GM19023 (cell line): ENCODE measurements around the gene SYNE1.
"Not testable (repeated sequence)": the region's sequence is repeated elsewhere in the genome, so short reads cannot be mapped to it uniquely, and the experiment has no call there.

ENCODE experiments used
- ATAC-seq: cut with Tn5 transposase; IDR thresholded peaks from one replicate; pipeline ENCODE4 v1.9.1; 2021; ENCODE audit warnings: mild to moderate bottlenecking, moderate library complexity; ENCODE audit not compliant: unreplicated experiment

Gene SYNE1

DNA sequence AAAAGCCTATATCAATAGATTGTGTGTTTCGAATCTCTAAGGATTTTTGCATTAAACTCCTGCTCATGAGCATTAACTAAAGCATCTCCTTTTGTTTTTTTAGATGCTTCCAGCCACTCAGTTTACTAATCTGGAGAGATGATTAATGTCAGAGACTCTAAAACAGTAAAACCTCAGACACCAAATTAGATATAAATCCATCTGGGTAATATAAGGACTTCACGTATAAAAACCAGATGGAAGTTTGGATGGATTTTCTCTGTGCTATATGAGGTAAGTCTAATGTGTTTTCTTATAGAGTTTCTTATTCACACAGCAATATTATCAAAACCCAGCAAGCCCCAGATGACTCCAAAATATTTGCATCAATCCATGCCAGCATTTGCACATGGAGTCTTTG lies 137.2 kb downstream of the SYNE1 start:
- ATAC-seq: no peak

DNA sequence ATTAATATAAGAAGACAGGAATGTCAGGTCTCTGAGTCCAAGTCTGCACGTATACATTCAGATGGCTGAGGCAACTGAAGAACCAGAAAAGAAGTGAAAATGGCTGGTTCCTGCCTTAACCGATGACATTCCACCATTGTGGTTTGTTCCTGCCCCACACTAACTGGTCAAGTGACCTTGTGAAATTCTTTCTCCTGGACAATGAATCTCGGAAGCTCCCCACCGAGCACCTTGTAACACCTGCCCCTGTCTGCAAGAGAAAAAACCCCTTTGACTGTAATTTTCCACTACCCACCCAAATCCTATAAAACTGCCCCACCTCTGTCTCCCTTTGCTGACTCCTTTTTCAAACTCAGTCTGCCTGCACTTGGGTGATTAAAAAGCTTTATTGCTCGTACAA lies 140.4 kb downstream of the SYNE1 start:
- no peak for ATAC-seq

DNA sequence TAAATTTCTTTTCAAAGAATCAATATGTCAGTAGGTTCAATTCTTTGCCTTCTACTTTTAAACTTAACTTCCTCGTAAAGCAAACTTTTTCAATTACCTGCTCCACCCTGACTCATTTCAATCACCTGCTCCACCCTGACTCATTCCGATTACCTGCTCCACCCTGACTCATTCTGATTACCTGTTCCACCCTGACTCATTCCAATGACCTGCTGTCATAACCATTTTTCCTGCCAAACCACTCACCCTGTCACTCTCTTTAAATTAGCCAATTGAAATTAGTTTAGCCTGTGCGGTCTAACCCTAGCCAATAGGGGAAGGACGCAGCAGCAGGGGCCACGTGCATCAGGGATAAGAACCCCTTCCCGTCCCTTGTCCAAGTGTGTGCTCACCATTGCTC lies 141.7 kb downstream of the SYNE1 start:
- ATAC-seq: not testable (repeated sequence)

DNA sequence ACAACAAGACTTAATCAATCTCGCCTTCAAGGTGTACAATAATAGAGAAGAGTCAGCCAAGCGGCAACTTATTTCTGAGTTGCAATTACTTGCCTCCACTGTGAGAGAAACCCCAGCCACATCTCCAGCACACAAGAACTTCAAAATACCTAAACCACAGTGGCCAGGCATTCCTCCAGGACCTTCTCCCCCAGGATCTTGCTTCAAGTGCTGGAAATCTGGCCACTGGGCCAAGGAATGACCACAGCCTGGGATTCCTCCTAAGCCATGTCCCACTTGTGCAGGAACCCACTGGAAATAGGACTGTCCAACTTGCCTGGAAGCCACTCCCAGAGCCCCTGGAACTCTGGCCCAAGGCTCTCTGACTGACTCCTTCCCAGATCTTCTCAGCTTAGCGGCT lies 144.9 kb downstream of the SYNE1 start:
- ATAC-seq: not testable (repeated sequence)

DNA sequence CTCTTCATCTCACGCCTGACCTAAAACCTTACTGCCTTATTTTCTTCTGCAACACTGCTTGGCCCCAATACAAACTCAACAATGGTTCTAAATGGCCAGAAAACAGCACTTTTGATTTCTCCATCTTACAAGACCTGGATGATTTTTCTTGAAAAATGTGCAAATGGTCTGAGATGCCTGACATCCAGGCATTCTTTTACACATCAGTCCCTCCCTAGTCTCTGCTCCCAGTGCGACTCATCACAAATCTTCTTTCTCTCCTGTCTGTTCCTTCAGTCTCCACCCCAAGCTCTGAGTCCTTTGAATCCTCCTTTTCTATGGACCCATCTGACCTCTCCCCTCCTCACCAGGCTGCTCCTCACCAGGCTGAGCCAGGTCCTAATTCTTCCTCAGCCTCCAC lies 145.7 kb downstream of the SYNE1 start:
- ATAC-seq: not testable (repeated sequence)

DNA sequence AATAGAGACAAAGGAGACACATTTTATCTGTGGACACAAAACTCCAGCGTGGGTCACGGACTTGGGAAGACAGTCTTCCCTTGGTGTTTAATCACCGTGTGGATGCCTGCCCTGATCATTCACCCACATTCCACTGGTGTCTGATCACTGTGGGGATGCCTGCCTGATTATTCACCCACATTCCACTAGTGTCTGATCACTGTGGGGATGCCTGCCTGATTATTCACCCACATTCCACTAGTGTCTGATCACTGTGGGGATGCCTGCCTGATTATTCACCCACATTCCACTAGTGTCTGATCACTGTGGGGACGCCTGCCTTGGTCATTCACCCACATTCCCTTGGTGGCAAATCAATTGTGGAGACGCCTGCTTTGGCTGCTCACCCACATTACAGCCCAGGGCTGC lies 146.2 kb downstream of the SYNE1 start:
- not testable (repeated sequence) for ATAC-seq

DNA sequence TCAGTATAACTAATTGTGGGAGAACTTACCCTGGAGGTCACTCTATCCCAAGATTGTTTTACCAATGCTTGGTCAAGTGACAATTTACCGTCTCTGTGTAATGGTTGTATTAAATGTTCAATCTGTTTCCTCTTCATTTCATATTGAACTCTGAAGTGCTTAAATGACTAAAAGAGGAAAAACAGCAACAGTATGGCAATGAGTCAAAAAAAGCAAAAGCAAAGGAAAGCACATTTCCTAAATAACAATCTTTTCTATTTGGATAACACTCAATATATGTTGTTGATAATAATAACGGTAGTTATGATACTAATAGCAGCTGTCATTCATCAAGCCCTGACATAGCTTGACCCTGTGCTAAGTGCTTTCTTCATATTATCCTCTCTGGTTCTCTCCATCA lies 152.4 kb downstream of the SYNE1 start:
- no peak for ATAC-seq

DNA sequence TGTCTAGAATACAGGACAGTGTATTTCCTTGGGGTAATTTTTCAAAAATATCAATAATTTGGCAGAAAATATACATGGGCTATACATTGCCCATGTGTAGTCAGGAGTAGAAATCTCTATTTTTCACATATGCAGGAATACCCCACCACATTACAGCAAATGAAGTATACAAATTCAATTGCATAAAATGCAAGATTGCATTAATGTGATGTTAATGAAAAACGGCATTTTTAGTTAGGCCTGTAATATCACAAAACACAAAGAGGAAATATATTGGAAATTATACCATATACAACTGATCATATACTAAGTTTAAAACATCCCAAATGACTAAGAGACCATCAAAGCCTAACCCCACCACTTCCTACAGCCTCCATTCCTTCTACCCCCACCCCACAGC lies 154.9 kb downstream of the SYNE1 start:
- ATAC-seq: no peak

DNA sequence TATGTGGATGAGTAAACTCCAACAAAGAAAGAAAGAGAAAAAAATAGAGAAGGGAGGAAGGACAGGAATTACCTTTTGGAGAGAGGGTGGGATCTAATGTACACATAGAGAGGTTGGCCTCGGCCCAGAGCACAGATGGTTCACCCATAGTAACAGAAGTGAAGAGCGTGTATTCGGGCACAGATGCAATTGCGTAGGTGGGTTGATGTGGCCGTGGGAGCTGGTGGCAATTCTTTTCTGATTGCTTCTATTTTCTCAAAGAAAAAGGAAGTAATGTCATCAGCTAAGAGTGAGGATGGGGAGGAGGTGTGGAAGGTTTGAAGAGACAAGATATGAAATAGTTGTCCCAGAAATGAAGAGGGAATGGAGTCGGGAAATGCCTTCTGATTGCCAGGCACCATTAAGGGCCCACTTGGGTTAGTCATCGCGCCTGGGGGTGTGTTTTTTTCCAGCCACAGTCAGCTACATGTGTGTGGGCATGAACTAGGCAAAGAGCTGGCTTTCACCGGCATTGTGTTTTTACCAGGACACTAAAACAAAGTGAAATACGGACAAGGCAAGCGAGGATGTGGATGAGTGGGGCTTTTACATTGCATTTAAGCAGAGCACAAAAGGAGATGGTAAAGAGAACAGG lies 158.7 kb downstream of the SYNE1 start:
- ATAC-seq: no peak

DNA sequence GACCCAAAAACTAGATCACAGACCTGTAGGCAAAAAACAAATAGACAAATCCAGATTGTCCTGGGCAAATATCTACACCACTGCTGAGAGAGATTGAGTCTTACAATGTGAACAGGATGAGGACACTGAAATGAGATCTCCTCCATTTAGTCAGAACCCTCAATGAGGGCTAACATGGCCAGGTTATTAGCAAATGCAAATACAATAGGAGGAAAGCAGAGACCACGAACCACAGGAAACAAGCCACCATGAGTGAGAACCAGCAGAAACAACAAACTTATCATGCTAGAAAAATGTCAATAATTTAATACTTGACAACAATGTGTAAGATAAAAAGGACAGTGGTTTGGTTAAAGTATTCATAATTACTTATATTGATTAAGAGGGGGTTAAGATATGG lies 162.8 kb downstream of the SYNE1 start:
- no peak for ATAC-seq

DNA sequence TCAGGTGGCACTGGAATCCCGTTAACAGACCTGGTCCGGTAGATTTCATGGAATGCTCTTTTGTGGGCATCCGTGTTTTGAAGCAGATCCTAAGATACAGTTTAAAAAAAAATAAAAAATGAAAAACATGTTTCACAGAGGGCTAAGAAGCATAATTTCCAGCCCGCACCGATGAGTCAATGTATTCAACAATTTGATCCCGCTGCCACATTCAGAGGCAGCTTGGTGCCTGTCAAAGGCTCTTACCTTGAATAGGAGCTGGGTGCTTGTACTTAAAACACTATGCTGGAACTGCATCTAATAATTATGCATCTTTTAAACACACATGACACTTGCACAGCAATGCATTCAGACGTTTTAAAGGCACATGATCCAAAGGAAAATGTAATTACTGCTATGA lies 164.8 kb downstream of the SYNE1 start:
- ATAC-seq: no peak

DNA sequence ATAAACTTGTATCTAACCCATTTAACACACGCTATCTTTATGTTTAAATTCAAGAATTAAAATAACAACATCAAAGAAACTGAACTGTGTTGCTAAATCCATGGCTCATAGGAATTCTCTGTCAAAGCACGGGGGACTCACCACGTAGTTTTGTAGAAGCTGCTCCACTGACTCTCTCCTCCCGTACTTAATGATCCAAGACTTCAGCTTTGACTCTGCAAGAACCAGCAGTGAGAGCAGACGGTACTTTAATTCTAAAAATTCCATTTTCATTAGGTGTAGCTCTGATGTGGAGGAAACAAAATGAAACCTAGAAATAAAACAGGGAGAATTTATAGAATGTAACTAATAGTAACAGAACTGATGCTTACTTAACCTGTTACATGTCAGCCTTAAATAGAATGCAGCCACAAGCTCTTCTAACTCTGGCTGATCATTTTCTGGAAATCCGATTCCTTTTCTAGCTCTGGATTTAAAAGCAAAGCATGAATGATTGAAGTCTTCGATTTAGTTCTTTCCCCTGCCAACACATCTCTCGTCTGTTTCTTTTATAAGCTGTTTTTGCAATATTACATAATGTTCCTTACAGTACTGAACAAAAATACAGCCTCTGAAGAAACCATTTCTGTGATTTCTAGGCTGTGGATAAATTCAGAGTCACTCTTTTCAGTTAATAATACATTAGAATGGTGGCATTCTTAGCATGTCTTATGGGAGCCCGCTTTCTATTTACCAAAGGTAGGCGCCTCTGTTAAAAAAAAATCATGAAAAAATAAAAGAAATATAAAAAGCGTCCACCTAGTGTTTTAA lies 165.5 kb downstream of the SYNE1 start:
- ATAC-seq: no peak

DNA sequence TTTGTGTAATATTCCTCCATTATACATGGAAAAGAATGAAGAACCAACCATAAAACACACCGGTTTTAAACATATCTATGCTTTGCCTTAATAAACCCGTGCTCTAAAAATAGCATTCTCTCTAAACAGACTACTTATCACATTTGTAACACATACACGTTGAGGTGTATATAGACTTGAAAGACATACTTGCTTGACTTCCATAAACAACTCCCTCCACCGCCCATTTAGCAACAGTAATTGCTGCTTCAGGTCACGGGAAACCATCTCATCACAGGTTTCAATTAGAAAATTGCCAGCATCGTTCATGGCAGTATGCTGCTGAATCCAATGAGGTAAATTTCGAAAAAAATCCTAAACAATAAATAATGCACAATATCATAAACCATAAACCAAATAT lies 174.0 kb downstream of the SYNE1 start:
- ATAC-seq: no peak

DNA sequence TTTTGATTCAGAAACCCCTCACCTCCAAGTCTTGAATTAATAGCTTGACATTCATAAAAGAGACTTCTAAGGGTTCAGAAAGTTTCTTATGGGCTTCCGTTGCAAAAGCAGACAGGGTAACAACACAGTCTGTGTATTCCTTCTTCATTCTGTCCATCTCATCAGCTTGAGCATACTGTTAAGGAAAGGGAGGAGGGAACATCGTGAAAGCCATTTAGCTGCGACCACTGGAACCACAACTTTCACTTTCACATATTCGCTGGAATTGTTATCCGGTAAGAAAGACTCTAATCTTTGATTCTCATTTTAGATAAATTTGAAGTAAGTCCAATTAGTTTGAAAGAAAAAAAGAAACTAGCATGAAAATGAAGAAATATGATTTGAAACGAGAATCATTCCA lies 174.4 kb downstream of the SYNE1 start:
- no peak for ATAC-seq

DNA sequence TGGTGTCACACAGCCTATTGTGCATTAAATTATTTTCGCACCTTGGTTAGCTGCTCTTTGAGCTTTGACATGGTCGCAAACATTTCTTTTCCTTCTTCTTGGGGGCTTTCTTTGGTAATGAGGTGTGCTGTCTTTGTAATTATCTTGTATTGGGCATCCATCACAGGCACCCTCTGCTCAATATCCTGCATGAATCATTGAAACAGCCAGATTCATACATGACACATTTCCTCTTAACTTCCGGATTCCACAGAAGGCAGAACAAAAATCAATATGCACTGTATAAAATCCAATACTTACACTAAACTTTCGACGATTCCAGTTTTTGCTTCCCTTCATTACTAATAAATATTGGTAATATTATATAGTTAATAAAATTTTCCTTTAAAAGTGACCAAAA lies 175.6 kb downstream of the SYNE1 start:
- ATAC-seq: no peak

DNA sequence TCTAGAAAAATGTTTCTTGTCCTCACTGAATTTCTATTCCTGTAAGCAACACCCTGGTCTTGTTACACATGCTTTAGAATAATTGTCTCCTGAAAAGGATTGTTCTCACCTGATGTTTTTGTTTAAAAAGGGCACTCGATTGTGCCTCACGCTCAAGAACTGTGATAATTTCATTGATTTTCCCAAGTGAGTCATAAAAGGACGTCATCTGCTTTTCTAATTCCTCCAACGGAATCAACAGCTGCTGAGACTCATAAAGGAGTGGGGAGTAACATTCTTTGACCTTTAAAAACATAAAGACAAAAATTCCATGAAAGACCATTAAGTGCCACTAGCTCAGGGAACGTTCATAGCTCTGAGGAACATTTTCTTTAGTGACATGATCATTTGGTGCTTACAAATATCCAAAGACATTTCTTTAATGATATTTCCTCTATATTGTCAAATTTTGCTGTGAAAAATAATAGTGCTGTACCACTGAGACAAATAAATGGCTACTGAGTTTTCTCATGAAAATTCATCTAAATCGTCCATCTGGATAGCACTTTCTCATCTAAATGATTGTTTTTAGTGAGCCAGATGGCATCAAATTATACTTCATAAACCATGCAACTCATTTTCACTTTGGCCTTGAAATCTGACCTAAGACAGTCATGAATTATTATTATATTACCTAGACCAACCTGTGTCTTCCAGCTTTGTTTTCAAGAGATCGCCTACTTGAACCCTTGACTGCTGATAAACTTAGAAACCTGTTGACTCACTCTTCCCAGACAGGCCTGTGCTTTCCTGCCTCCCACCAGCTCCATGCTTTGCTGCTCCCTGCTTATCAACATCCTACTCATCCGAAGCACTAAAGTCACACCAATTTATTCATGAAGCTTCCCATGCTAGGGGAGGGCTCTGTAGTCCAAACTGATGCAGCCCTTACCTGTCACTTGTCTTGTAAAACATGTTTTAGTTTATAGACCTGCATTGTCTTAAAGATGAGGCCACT lies 178.2 kb downstream of the SYNE1 start:
- ATAC-seq: no peak

DNA sequence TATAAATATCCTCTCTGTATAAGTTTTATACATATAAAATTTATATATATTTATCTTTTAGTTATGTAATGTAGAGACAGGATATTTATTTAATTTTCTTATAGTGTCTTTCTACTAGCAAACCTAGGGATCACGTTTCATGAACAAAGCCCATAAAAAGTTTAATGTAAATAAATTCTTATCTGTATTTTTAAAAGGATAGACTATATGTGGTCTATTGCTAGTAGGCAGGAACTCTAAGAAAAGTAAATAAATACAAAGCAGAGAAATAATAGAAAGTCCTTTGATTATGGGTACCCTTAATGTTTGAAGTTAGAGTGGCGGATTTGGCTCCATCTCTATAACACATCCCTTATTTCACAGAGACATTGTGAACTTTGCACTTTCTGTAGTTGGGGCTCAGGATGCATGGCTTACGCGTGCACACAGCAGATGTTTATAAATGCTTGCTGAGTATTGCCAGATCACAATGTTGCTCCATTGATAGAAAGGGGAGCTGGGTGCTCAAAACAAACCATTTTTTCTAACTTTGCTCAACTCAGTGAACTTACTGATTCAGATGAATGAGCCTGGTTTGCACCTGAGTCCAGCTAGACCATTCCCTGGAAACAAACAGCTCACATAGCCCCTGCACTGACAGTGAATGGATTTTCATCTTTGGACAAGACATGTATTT lies 179.1 kb downstream of the SYNE1 start:
- no peak for ATAC-seq

DNA sequence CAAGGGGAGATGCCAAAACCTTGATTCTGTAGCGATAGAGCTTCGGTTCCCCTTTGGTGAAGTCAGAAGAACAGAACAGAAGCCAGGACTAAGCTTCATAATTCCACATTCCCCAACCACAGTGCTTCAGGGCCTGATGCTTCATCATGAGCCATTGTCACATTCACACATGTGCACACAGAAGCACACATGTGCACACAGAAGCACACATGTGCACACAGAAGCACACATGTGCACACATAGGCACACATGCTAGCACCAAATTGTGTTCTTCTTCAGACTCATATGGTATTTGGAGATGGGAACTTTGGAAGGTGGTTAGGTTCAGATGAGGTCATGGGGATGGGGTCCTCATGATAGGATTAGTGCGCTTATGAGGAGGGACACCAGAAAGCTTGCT lies 183.2 kb downstream of the SYNE1 start:
- ATAC-seq: no peak

DNA sequence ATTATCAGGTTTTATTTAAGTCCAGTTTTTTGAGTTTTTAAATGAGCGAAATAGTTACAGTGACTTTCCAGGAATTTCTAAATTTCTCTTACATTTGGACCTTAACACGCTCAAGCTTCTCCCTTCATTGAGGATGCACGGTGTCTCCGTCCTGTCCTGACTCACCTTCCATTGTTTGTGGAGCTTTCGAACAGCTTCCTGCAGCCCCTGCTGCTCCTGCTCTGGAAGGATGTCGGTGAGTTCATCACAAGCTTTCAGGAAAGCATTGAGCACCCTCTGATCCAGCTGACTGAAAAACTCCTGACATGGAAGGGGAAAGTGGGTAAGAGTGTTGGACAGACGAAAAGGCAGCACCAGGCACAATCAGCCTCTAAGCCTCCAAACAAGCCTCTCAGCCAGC lies 183.7 kb downstream of the SYNE1 start:
- no peak for ATAC-seq

DNA sequence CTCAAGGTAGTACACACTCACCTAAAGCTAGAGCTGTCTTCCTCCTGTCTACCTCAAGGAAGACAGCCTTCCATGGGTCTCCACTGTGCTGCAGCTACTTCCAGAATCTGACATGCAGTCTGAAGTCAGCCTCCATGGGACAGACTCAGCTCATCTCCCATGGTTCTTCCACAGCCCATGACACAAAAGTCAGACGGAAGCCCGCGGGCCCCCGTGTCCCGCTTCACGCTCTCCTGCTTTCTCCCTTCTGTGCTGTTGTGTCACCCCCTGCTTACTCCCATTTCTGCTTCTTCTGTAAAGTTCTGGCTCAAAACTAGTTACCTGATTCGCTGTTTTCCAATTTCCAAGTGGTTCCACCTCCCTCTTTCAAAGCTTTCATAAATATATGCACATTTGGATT lies 184.5 kb downstream of the SYNE1 start:
- ATAC-seq: no peak

DNA sequence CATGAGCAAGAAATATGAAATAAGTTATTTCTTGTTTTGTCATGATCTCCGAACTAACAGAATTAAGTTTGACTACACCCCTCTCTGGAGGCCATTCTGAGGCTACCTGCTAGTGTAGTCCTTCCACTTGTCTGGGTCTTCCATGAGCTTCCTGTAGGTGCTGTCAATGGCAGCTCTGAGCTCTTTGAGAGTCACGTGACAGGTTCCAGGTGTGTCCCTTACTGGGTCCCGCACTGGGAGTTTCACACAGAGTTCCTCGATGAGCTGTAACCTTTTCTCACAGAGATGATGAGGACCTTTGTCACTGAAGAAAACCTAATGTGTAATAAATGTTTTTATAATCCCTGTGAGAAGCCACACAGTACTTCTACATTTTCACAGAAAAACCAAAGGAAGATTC lies 186.6 kb downstream of the SYNE1 start:
- no peak for ATAC-seq
